Motor neuron (in vitro differentiated cells): Measurements from ENCODE around the gene MCC. TPM values are rescaled to one million over a fixed set of nuclear protein-coding genes. Genes with fewer than 3 reads are reported as not detected.
A peak's percentile ranks its signal among the peaks of the same experiment; 100 is the strongest.

Experiments used
- ATAC-seq, 8 experiments: fragments of 200-7000 bp; cut with Tn5 transposase; replicated peaks in 6 of 8; 2 replicates each; pipeline ENCODE4 v1.8.0; 2021; ENCODE audit warnings: mild to moderate bottlenecking in 8 of 8, moderate library complexity in 8 of 8
- H3K27ac ChIP-seq, 2 donors: fragments of 250-450 bp; sonication (Bioruptor Pico); 2 replicates each; pipeline ENCODE4 v1.9.0; 2021; ENCODE audit warnings: antibody characterized with exemption in 2 of 2, mild to moderate bottlenecking in 2 of 2, moderate library complexity in 1 of 2
- H3K4me1 ChIP-seq, 2 donors: fragments of 250-450 bp; sonication (Bioruptor Pico); replicated peaks in 1 of 2; 2 replicates each; pipeline ENCODE4 v1.6.1; 2021; ENCODE audit warnings: antibody characterized with exemption in 2 of 2, mild to moderate bottlenecking in 2 of 2, moderate library complexity in 1 of 2
- H3K4me3 ChIP-seq, 5 donors: fragments of 250-450 bp; sonication (Bioruptor Pico); 2 replicates each; pipeline ENCODE4 v1.9.0; 2021; ENCODE audit warnings: antibody characterized with exemption in 5 of 5, mild to moderate bottlenecking in 5 of 5, moderate library complexity in 4 of 5
- WGBS, 10 experiments: fragments of 450-650 bp; shearing (Covaris generic); methylation state at CpG; one replicate each; pipeline ENCODE4 v1.0.0; 2022; 5-methylcytosine and 5-hydroxymethylcytosine counted together
- in situ Hi-C, 9 experiments: fragments of 400-800 bp; cut with MboI; loops; one replicate each; pipeline ENCODE4 v1.15.0; 2021; ENCODE audit warnings: low sequenced_read_pairs in 9 of 9, low pct_unique_long_range_greater_than_20kb in 2 of 9; ENCODE audit not compliant: unreplicated experiment in 9 of 9
- total RNA-seq, 8 experiments: library from RNA; unstranded; fragments of 300-600 nt; gene quantifications; 2 replicates each; pipeline versions ENCODE4 v1.2.3 to v1.2.4, GENCODE V29; 2022

The MCC gene
- total RNA-seq, 8 experiments from 2014 or later = 6.7 to 66.0 (median 12.2) TPM

DNA sequence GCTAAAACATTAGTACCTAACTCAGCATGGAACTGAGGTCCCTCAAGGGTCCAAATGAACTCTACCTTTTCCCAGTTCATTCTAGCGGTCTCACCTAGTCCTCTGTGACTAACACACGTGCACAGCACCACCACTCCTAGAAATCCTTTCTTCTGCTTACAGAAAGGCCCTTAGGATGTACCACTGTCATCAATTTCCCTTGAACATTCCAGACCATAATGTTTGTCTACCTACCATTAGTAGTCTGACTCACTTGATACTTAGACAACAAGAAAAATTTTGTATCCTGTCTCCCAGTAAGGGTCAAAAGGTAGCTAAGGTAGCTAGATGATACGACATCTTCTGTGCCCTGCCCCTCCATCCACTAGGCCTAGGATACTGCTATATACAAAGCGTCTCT is 220.0 kb downstream of the MCC start:
- ATAC-seq = no peak
- H3K4me1 ChIP-seq = peaks cover 17 to 25% of the 10 kb centered on the region in 2 donors
- in situ Hi-C loops = no loop called here
- H3K4me3 ChIP-seq = no peak overlapping the region
- no peak overlapping the region for H3K27ac ChIP-seq
- 83 to 100% (median 100%) methylated on average over 1 to 4 of the region's 4 CpGs; no CpG with 5 or more reads in 1 of the 10 experiments for WGBS, 10 experiments

GRCh38 chr5:113267361-113267900 is 220.8 kb downstream of the MCC start:
- in situ Hi-C loops = no loop called here
- no peak for ATAC-seq
- Histone ChIP-seq H3K4me1 (peaks cover 17 to 22% of the 10 kb centered on the region in 2 donors), H3K4me3 (no peak overlapping the region), H3K27ac (no peak overlapping the region)
- 79 to 100% (median 100%) methylated on average over 2 to 6 of the region's 6 CpGs for WGBS, 10 experiments

GRCh38 chr5:113266913-113267227 is 221.4 kb downstream of the MCC start:
- 28 to 100% (median 89%) methylated on average over 1 to 3 of the region's 3 CpGs; no CpG with 5 or more reads in 3 of the 10 experiments for WGBS, 10 experiments
- ATAC-seq = peak in 1 of 8 experiments; percentile 26
- no peak overlapping the region for H3K27ac ChIP-seq

DNA sequence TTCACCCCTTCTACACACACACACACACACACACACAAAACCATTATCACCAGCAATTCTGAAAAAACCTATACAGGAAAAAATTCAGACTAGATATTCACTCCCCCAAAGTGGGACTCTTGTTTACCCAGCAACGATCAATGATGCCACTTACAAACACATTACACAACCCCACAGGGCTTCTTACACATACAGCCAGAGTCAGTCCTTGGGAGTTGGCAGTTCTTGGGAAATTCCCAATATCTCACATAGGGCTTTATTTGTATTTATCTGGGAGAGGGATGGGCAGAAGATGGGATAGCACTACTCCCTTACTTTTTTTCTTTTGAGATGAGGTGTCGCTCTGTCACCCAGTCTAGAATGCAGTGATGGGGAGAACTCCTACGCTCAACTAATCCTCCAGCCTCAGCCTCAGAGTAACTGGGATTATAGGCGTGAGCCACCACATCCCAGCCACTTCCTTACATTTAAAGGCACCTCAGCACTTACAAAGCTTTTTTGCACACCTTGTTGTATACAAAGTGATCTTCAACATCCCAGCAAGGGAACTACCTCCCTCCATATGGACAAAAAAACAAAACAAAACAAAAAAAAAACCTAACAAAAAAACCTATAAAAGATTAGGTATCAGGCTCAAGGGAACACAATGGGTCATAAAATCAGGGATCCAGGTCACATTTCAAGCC is 221.9 kb downstream of the MCC start:
- in situ Hi-C loops = no loop called here
- no peak overlapping the region for H3K27ac ChIP-seq
- WGBS, 10 experiments = 76 to 100% (median 88%) methylated on average over 1 to 3 of the region's 4 CpGs; no CpG with 5 or more reads in 4 of the 10 experiments
- ATAC-seq = peak in 3 of 8 experiments; percentile 49 to 77 (median 53)
- H3K4me3 ChIP-seq = no peak overlapping the region
- H3K4me1 ChIP-seq = peaks cover 17 to 22% of the 10 kb centered on the region in 2 donors

More at GRCh38 chr5:113266913-113267227, 221.4 kb downstream of the MCC start:
- Histone ChIP-seq H3K4me3 (no peak overlapping the region), H3K4me1 (peaks cover 17 to 22% of the 10 kb centered on the region in 2 donors)
- in situ Hi-C loops = no loop called here

GRCh38 chr5:113265190-113265589 is 223.1 kb downstream of the MCC start:
- no peak overlapping the region for H3K4me3 ChIP-seq
- 78 to 100% (median 94%) methylated on average over 2 to 4 of the region's 4 CpGs; no CpG with 5 or more reads in 1 of the 10 experiments for WGBS, 10 experiments
- peaks cover 17 to 22% of the 10 kb centered on the region in 2 donors for H3K4me1 ChIP-seq
- in situ Hi-C loops = no loop called here
- H3K27ac ChIP-seq = no peak overlapping the region
- ATAC-seq = no peak

DNA sequence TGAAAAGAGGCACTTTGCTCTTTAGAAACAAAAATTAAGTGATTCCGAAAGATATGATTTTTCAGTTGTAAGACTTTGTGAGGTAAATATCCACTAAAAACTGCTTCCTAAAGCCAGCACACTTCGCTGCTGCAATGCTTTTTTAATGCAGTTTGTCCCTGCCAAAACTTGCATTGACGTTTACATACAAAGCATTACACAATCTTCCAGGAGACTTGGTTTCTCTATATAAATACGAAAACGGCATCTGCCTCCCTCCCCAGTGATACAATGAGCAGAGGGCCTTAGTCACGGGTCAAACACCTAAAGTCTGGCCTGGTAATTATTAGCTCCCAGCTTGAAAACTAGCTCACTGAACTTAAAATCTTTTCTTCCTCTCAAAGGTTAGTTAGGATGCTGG is 224.2 kb downstream of the MCC start:
- no peak for ATAC-seq
- WGBS, 10 experiments = 8 to 83% (median 49%) methylated on average over 2 to 6 of the region's 6 CpGs
- in situ Hi-C loops = no loop called here
- Histone ChIP-seq H3K4me1 (peaks cover 9 to 13% of the 10 kb centered on the region in 2 donors), H3K4me3 (no peak overlapping the region), H3K27ac (no peak overlapping the region)

- WGBS, 10 experiments = 54 to 86% (median 70%) methylated on average over 1 to 3 of the region's 3 CpGs
- in situ Hi-C loops = no loop called here
- Histone ChIP-seq H3K4me1 (peaks cover 7 to 10% of the 10 kb centered on the region in 2 donors), H3K4me3 (no peak overlapping the region), H3K27ac (no peak overlapping the region)
- no peak for ATAC-seq
Observed at GRCh38 chr5:113263545-113263944, 224.7 kb downstream of the MCC start.

DNA sequence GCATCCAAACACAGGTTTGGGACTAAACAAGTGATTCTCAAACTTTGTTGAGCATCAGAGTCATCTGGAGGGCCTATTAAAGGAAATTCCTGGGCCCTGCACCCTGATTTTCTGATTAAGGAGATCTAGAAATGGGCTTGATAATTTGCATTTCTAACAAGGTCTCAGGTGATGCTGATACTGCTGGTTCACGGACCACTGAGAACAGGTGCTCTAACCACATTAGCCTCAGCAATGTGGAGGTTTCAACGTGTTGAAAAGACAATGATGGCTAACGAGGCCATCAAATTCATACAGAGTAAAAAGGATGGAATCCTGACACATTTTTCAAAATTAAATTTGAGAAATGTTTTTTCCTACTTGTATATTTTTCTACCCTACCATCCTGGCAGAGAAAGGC is 225.6 kb downstream of the MCC start:
- WGBS, 10 experiments = 69 to 100% (median 95%) methylated on average over 1 to 3 of the region's 3 CpGs; no CpG with 5 or more reads in 1 of the 10 experiments

GRCh38 chr5:113259034-113259433 is 229.2 kb downstream of the MCC start:
- in situ Hi-C loops = no loop called here
- no peak for ATAC-seq
- H3K4me3 ChIP-seq = no peak overlapping the region
- H3K4me1 ChIP-seq = peaks cover 7% of the 10 kb centered on the region in 2 donors
- no peak overlapping the region for H3K27ac ChIP-seq

More for the DNA sequence above, 225.6 kb downstream of the MCC start:
- peaks cover 7% of the 10 kb centered on the region in 2 donors for H3K4me1 ChIP-seq
- in situ Hi-C loops = no loop called here
- ATAC-seq = no peak
- no peak overlapping the region for H3K4me3 ChIP-seq
- H3K27ac ChIP-seq = no peak overlapping the region

DNA sequence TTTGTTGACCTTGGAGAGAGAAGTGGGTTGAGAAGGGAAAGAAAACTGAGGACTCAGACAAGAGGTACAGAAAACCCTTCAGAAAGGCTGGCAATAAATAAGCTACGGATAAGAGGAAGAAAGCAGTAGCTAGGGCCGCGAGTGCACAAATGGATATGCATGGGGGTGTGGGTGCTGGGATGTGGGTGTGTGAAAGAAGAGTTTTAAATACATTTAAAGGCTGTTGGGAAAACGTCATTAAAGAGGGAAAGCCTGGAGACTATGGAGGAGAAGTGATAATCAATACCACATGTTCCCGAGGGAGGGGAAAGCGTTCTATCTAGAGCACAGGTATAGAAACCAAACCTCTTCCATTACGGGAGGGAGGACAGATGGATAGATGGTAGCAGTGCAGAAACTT is 230.7 kb downstream of the MCC start:
- 0 to 96% (median 78%) methylated on average over 1 to 7 of the region's 7 CpGs; no CpG with 5 or more reads in 1 of the 10 experiments for WGBS, 10 experiments
- ATAC-seq = peak in 2 of 8 experiments; percentile 67 to 77
- in situ Hi-C loops = no loop called here

DNA sequence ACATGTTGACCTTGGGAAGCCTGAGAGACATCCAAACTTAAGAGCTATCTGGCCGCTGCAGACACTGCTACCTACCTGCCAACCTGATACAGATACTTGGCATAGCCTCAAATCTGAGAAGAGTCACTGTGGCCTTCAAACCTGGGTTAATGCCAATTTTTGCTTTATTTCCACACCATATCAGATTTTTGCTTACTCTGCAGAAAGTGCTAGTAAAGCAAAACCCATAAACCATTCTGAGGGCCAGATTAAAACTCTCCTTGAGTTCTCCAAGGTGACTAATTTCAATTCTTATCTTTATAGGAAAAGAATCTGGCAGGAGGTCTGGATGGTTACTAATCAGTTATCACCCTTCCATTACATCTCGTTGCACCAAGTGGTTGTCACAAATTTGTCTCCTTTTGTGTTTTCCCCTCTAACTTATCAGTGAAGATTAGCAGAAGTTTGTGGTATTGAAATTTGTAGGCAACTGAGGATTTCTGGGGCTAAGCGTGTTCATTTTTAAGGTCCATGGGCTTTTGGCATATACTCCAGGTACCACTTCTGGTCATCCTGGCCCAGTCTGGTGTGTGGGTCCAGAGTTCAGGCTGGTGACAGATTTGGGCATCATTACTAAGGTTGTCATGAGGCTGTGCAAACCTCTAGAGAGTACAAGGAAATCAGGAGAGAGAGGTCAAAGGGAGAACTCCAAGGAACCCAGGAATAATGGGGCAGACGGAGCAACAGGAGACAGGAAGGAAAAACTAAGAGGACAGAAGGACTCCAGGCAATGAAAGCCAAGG is 231.4 kb downstream of the MCC start:
- 80 to 100% (median 98%) methylated on average over 2 to 4 of the region's 4 CpGs; no CpG with 5 or more reads in 2 of the 10 experiments for WGBS, 10 experiments
- Histone ChIP-seq H3K4me1 (no peaks in the 10 kb centered on the region), H3K27ac (no peak overlapping the region), H3K4me3 (no peak overlapping the region)
- no peak for ATAC-seq
- in situ Hi-C loops = no loop called here

More for the DNA sequence above, 230.7 kb downstream of the MCC start:
- H3K27ac ChIP-seq = no peak overlapping the region
- no peak overlapping the region for H3K4me3 ChIP-seq
- no peaks in the 10 kb centered on the region for H3K4me1 ChIP-seq

GRCh38 chr5:113255579-113256386 is 232.5 kb downstream of the MCC start:
- WGBS, 10 experiments = 0 to 100% (median 80%) methylated on average over 1 to 5 of the region's 5 CpGs; no CpG with 5 or more reads in 1 of the 10 experiments
- in situ Hi-C loops = no loop called here
- Histone ChIP-seq H3K4me3 (no peak overlapping the region), H3K27ac (no peak overlapping the region), H3K4me1 (peaks cover 0 to 4% of the 10 kb centered on the region in 2 donors)
- peak in 3 of 8 experiments; percentile 46 to 77 (median 57) for ATAC-seq
